Peyer's patch (tissue), 4 donors: ENCODE data around the gene SIPA1L3.

Experiments
- CTCF ChIP-seq, 6 experiments: fragments of 450-650 bp in 4 of 6; fragments of 200-600 bp in 2 of 6; sonication (generic) in 1 of 6; IDR thresholded peaks; one replicate each; pipeline ENCODE4 v1.5.1; 2017 to 2019; ENCODE audit warnings: antibody characterized with exemption in 6 of 6, mild to moderate bottlenecking in 3 of 6, moderate library complexity in 1 of 6
- POLR2A ChIP-seq, 2 donors: fragments of 450-650 bp; IDR thresholded peaks; one replicate each; pipeline ENCODE4 v1.5.1; 2017; ENCODE audit warnings: antibody characterized with exemption in 2 of 2, mild to moderate bottlenecking in 2 of 2, moderate library complexity in 2 of 2

- no peak for TF ChIP-seq CTCF (IDR thresholded peaks at IDR 0.05)
- no peak for TF ChIP-seq POLR2A (IDR thresholded peaks at IDR 0.05)
Measured at GRCh38 chr19:37983153-37983552, 76.1 kb downstream of the SIPA1L3 start.
